Measurements from ENCODE around the gene NREP.
"Not testable (repeated sequence)": the region's sequence is repeated elsewhere in the genome, so short reads cannot be mapped to it uniquely, and the experiment has no call there.

Gene NREP

GRCh38 chr5:111739416-111739815 is 17.6 kb downstream of the NREP start:
- no peak for DNase-seq (ENCODE audit: low read depth in 2 of 3, low spot score in 1 of 3)

DNA sequence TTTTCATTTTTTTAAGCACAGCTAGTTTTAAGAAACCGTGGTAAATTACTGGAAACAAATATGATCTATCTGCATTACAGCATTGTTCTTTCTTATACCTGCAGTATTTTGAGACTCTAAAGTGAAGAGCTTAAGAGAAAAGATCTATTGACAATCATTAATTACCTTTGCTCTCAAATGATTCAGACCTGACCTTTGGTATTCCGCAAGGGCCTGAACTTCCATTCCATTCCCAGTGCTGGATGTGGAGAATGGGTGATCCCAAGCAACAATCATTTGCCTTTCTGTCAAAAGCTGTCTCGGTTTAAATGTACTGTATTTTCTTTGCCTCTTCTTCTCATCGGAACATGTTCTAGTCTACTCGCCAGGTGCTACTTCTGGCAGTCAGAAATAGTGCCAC is 18.9 kb downstream of the NREP start:
- no peak for DNase-seq (ENCODE audit: low read depth in 2 of 3, low spot score in 1 of 3)

GRCh38 chr5:111737716-111738115 is 19.3 kb downstream of the NREP start:
- no peak for DNase-seq (ENCODE audit: low read depth in 2 of 3, low spot score in 1 of 3)

DNA sequence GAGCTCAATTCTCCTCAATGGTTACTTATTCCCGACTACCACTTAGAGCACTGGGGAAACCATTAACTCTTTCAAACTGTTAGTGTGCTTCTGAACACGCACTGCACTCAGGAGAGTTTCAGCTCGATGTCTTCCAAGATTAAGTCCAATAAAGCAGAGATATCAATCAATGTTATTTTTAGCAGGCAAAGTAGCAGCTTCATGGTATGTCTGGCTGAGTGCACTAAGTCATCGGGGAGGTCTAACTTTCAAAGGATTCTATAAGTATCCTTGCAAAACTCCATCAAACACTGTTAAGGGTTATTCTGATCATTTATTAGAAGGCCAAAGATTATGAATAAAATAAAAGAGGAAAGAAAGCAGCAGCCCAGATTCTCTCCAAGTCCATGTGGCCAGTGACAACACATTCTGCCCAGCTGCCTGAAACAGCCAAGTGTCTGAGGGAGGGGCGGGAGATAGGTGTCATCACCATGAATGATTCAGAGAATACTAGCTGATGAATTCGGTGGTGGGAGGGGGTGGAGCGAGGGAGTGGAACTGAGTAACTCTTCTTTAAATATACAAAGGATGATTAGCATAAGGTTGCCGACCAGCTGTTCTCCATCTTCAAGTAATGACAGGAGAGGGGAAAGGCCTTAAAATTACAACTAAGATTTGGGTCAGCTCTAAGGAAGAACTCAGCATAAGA is 21.3 kb downstream of the NREP start:
- DNase-seq (ENCODE audit: low read depth in 2 of 3, low spot score in 1 of 3) = peak in 2 of 3 donors; percentile 21 to 30

GRCh38 chr5:111734597-111734996 is 22.4 kb downstream of the NREP start:
- DNase-seq (ENCODE audit: low read depth in 2 of 3, low spot score in 1 of 3) = no peak

GRCh38 chr5:111734013-111734412 is 23.0 kb downstream of the NREP start:
- DNase-seq (ENCODE audit: low read depth in 2 of 3, low spot score in 1 of 3) = no peak

DNA sequence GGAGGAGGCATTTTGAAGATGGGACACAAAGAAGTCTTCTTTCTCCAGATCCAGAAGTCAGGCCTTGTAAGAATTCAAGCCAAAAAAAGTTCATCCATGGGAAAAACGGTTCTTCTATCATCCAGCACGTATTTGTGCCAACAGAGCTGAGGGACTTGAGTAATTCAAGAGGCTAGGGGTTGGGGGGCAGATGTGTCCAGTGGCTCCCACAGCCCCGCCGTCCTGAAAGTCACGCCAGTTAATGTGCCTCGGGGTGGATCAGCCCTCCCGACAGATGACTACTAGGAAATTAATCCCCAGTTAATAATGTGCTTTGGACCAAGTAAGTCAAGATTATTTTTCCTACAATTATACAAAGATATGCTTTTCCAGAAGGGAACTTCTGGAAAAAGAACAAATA is 23.4 kb downstream of the NREP start:
- DNase-seq (ENCODE audit: low read depth in 2 of 3, low spot score in 1 of 3) = no peak

DNA sequence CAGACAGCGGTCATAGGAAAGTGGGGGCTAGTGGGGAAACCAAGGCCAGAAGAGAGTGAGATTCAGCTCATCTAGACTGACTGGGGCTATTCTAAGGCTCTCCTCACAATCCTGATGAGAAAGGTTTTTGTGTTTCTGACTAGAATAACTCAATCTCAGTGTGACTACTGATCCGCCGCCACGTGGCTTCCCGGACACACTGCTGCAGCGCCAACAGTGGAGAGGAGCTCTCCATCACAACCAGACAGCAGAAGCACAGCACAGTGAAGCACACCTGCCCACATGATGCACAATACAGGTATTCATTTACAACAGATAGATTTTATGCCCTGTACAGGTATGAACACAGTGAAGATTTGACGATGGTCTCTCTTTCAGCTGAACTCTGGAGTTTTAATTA is 25.4 kb downstream of the NREP start:
- no peak for DNase-seq (ENCODE audit: low read depth in 2 of 3, low spot score in 1 of 3)

GRCh38 chr5:111730659-111731382 is 26.2 kb downstream of the NREP start:
- DNase-seq (ENCODE audit: low read depth in 2 of 3, low spot score in 1 of 3) = no peak

DNA sequence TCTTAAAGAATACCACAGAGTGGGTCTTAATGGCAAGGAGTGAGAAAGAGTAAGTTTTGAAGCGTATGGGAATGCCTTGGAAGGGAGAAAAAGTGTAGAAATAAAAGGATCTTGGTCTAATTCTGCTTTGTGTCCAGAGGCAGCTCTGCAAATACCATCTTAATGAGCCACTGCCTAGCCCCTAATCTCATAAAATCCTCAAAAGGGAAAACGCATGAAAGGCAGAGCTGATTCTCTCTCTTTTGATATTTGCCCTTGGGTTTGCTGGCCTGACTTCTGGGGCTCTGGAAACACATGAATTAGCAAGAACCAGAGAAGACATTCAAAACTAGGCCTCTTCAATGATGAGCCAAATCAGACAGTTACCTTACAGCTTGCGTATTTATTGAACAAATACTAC is 28.1 kb downstream of the NREP start:
- no peak for DNase-seq (ENCODE audit: low read depth in 2 of 3, low spot score in 1 of 3)

- no peak for DNase-seq (ENCODE audit: low read depth in 2 of 3, low spot score in 1 of 3)
These were observed 30.0 kb downstream of the NREP start for GRCh38 chr5:111726986-111727385.

DNA sequence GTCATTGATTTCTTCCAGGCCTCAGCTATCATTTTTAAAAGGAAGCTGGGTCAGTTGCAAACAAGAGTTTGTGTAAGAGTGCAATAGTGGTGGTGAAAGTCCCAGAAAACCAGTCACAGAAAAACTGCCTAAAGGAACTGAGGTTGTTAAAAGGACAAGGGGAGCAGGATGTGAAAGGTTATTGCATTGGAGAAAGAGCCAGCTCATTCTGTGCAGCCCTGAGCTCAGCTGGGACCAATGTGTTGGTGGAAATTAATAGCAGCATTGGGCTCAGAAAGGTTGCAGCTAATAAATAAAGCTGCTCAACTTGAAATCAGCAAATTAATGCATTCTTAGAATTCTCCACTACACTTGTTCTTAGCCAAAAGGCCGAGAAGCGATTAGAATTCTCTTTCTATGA is 34.9 kb downstream of the NREP start:
- no peak for DNase-seq (ENCODE audit: low read depth in 2 of 3, low spot score in 1 of 3)

- no peak for DNase-seq (ENCODE audit: low read depth in 2 of 3, low spot score in 1 of 3)
These were observed 36.6 kb downstream of the NREP start for GRCh38 chr5:111720333-111720890.

DNA sequence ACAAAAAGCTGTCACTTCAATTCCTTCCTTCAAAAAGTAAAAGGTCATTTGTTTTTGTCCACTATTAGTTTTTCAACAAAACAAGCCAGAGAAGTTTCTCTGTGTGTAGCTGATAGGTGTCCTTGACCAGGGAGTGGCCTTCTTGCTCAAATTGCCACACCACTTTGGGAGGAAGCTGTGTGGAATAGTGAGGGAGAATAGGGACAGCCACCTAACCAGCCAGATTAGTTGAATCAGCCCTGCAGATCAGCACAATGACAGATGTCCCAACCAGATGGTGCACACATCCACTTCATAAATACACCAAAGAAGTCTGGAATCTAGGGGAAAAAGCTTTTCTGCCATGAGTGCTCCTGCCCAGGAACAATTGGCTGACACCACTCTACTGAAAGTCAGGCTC is 37.2 kb downstream of the NREP start:
- DNase-seq (ENCODE audit: low read depth in 2 of 3, low spot score in 1 of 3) = no peak

DNA sequence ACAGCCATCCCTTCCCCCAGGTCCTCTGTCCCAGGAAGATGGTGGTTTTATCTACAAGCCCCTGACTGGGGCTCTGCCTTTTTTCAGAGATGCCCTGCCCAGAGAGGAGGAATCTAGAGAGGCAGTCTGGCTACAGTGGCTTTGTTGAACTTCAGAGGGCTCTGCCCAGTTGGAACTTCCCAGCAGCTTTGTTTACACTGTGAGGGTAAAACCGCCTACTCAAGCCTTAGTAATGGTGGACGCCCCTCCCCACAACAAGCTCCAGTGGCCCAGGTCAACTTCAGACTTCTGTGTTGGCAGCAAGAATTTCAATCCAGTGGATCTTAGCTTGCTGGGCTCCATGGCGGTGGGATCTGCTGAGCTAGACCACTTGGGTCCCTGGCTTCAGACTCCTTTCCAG is 40.2 kb downstream of the NREP start:
- not testable (repeated sequence) for DNase-seq (ENCODE audit: low read depth in 2 of 3, low spot score in 1 of 3)

DNA sequence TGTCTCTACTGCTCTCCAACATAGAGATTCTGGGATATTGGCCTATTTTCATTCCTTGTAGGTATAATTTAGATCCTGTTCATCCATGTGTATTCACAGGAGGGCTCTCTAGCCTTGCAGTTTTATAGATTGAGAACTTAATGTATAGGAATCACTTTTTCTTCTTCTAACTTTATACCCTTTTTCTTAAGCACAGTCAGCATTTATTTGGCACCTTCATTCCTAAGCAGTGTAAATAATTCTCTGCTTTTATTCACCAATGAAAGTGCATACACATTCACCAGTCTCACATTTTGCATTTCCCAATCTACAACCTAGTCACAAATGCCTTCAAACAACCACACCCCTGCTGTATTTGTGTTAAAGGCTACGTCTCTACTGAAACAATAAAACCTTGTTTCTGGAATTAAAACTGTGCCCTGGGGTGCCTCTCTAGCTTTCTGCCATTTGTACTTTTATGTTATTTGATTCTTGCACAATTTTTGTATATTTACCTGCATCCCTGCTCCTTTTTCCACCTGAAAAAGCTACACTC is 49.3 kb downstream of the NREP start:
- no peak for DNase-seq (ENCODE audit: low read depth in 2 of 3, low spot score in 1 of 3)

DNA sequence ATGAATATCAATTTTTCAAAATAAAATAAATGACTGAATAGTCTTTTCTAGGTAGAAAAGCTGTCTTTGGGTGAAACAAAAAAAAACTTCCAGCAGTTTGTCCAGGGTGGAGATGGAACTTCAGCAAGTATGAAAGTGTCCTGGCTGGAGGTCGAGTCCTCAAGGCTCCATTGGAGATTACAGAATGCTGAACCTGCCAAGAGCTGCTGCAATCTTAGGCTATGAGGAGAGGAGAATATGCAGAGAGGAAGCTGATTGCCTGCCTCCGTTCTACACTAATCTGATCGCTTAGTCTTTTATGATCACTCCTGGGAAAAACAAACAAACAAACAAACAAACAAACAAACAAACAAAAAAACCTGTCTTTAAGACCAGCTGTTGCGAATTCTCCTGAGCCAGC is 50.6 kb downstream of the NREP start:
- DNase-seq (ENCODE audit: low read depth in 2 of 3, low spot score in 1 of 3) = no peak

DNA sequence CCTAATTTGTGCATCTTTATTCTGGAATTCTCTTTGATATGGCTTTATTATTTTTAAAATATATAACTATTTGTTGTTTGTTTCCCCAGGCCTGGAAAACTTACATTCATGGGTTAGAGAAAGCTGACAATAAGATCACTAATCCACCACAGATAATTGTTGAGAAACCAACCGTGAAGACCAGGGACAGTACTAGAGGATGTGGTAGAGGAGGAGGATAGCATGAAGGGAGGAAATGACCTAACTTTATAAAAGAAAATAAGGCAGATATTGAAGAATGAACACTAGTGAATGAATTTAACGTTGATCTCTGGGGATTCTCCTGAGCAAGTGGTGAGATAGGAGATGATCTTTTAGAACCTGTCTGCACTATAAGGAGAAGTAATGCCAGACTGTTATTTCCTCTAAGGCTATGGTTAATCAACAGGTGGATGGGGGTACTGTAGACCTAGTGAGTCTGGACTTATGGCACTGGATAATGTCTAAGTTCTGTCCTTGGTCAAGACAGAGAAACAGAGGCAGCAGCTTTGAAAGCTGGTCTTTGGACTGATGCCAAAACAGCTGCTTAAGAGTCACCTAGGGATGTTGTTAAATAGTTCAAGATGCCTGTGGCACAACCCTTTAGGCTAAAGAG is 52.4 kb downstream of the NREP start:
- no peak for DNase-seq (ENCODE audit: low read depth in 2 of 3, low spot score in 1 of 3)

DNA sequence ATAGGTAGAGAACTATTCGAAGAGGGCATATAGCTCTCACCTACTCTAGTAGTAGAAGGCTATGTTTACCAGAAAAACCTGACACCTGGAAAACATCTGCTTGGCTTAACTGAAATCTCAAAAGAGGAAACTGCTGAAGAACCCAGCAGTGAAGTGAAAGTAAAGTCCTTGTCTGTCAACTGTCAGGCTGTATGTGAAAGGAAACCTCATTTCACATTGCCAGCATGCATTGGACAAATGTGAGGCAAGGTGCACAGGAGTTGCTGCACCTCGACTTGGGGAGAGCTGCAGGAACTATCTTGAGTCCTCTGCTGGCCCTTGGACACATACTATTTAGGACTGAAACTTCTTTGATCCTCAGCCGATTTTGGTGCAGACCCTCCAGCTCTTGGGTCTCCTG is 53.3 kb downstream of the NREP start:
- DNase-seq (ENCODE audit: low read depth in 2 of 3, low spot score in 1 of 3) = no peak

GRCh38 chr5:111699976-111700375 is 57.0 kb downstream of the NREP start:
- DNase-seq (ENCODE audit: low read depth in 2 of 3, low spot score in 1 of 3) = no peak

DNA sequence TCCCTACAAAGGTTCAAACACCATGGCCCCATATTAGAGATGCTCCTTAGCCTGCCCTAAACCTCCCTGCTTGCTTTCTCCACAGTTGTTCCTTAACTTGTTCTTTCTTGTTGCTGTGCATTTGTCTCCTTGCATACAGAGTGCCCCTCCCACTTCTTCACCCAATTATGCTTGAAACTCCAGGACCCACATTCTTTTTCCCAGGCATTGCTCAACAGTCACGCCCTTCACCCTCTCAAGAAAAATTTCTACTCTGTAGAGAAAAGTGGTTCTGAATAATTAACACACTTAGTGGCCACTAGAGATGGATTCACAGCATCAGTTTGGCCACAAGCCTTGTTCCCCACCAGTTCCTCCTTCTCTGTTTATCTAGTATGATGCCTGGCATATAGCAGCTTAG is 57.7 kb downstream of the NREP start:
- no peak for DNase-seq (ENCODE audit: low read depth in 2 of 3, low spot score in 1 of 3)
